ENCODE data around the gene ACOT8. TPM values are rescaled to one million over a fixed set of nuclear protein-coding genes. Genes with fewer than 3 reads are reported as not detected.
A peak's percentile ranks its signal among the peaks of the same experiment; 100 is the strongest.
"Not testable (repeated sequence)": the region's sequence is repeated elsewhere in the genome, so short reads cannot be mapped to it uniquely, and the experiment has no call there.

ACOT8 gene
- total and polyA plus RNA-seq, 3 experiments from 2014 or later, result 27.1 to 41.0 (median 27.3) TPM

DNA sequence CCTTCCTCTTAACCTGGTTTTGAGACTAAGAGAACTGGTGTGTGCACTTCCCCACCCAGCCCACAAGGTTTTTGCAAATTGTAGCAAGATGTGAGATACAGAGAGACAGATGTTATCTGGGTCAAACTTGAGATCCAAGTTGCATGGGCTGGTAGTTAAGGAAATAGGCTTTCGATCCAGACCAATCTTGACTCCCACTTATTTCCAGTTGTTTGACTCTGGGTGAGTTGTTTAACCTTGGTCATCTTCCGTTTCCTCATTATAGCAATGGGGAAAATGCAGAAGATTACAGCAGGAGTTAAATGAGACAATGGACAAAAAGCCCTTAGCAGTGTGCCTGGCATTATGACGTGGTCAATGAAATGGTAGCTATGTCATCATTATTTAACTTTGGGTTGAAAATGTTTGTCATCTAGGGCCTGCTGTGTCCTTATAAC, 21.8 kb downstream of the ACOT8 start:
- Mint-ChIP-seq H3K27me3 (peaks cover 0 to 2% of the 10 kb centered on the region in 2 donors), H3K9me3 (no peaks in the 10 kb centered on the region), H3K36me3 (peaks cover 0 to 5% (median 1%) of the 10 kb centered on the region in 3 donors), H3K4me3 (peak overlapping the region in 6 of 7 donors; percentile 32 to 77 (median 66)), H3K4me1 (peaks cover 9 to 20% (median 17%) of the 10 kb centered on the region in 3 donors), H3K27ac (peak overlapping the region in 1 of 8 donors; percentile 80)
- no peak for DNase-seq
- Histone ChIP-seq H3K27ac (ENCODE audit: low read depth, low read length) (no peak overlapping the region), H3K9me3 (ENCODE audit: low read length) (no peaks in the 10 kb centered on the region), H3K4me3 (ENCODE audit: low read length) (no peak overlapping the region), H3K27me3 (ENCODE audit: insufficient read depth, low read length, poor library complexity, severe bottlenecking) (no peaks in the 10 kb centered on the region), H3K36me3 (ENCODE audit: insufficient read depth, low read length) (no peaks in the 10 kb centered on the region), H3K4me1 (ENCODE audit: insufficient read depth, low read length) (no peaks in the 10 kb centered on the region)
- POLR2A ChIA-PET, result no interaction called here
- CTCF ChIA-PET, result no interaction called here

DNA sequence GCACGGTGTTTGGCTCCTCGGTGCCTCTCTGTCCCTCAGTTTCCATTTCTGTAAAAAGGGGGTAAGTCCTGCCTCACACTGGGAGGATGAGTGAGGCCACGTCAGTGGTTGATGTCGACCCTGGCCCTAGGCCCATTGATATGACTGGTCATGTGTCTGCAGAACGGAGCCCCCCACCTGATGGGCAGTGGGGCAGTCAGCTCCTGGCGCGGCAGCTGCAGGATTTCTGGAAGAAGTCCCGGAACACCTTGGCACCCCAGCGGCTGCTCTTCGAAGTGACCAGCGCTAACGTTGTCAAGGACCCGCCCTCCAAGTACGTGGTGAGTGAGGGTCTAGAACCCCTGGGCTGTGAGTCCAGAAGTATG, 22.4 kb downstream of the ACOT8 start:
- Mint-ChIP-seq H3K4me1 (peaks cover 9 to 20% (median 17%) of the 10 kb centered on the region in 3 donors), H3K4me3 (peak overlapping the region; percentile 32 to 88 (median 71)), H3K27me3 (peaks cover 0 to 3% of the 10 kb centered on the region in 2 donors), H3K27ac (peak overlapping the region in 5 of 8 donors; percentile 29 to 80 (median 43)), H3K9me3 (no peaks in the 10 kb centered on the region), H3K36me3 (peaks cover 0 to 1% (median under 1%) of the 10 kb centered on the region in 3 donors)
- DNase-seq, result no peak
- POLR2A ChIA-PET, result interaction anchor here (1.1 to 1.6 kb wide), 2 partner anchors 11 to 21 kb away, joined by 3 to 4 read pairs; no protein-coding TSS in a partner anchor
- Histone ChIP-seq H3K4me1 (ENCODE audit: insufficient read depth, low read length) (no peaks in the 10 kb centered on the region), H3K9me3 (ENCODE audit: low read length) (no peaks in the 10 kb centered on the region), H3K27me3 (ENCODE audit: insufficient read depth, low read length, poor library complexity, severe bottlenecking) (no peaks in the 10 kb centered on the region), H3K36me3 (ENCODE audit: insufficient read depth, low read length) (no peaks in the 10 kb centered on the region), H3K27ac (ENCODE audit: low read depth, low read length) (no peak overlapping the region), H3K4me3 (ENCODE audit: low read length) (no peak overlapping the region)
- CTCF ChIA-PET, result interaction anchor here (1.6 kb wide), 1 partner anchor 10 kb away, joined by 4 read pairs; no protein-coding TSS in a partner anchor

DNA sequence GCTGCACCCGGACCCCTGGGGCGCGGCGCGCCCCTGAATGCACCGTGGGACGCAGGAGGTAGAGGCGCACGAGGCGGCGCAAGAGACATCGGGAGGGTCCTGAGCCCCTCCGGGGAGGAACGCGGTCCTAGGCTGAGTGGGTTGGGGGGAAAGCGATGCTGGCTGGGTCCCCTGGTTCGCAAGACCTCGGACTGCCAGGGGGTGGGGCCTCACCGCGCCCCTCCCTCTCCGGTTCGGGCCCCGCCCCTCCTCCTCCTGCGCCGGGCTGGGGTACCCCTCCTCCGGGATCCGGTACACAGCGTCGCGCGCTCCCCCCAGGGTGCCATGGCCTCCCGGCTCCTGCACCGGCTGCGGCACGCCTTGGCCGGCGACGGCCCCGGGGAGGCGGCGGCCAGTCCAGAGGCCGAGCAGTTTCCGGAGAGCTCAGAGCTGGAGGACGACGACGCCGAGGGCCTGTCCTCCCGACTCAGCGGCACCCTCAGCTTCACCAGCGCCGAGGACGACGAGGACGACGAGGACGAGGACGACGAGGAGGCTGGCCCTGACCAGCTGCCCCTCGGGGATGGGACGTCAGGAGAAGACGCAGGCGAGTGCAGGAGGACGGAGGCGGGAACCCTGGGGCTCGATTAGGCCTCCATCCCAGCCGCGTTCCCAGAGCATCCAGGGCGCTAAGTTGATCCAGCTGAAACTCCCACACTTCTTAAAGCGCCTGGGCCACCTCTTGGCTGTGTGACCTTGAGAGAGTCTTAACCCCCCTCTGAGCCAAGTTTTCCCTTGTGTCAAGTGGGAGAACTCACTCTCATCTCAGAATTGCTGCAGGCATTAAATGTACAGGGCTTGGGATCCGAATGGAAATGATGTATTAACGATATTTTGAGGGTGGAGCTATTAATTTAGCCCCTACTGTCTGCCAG, 23.1 kb downstream of the ACOT8 start:
- H3K36me3 ChIP-seq (ENCODE audit: insufficient read depth, low read length), result no peaks in the 10 kb centered on the region
- H3K36me3 Mint-ChIP-seq, result peaks cover 0 to 1% (median 0%) of the 10 kb centered on the region in 3 donors
- no peaks in the 10 kb centered on the region for H3K4me1 ChIP-seq (ENCODE audit: insufficient read depth, low read length)
- H3K4me3 ChIP-seq (ENCODE audit: low read length), result peak overlapping the region; percentile 64
- peak overlapping the region in 6 of 7 donors; percentile 62 to 89 (median 81) for H3K4me3 Mint-ChIP-seq
- peak; percentile 15 to 59 (median 32) for DNase-seq
- no peaks in the 10 kb centered on the region for H3K9me3 ChIP-seq (ENCODE audit: low read length)
- peak overlapping the region in 2 of 8 donors; percentile 43 to 58 for H3K27ac Mint-ChIP-seq
- H3K4me1 Mint-ChIP-seq, result peaks cover 9 to 20% (median 17%) of the 10 kb centered on the region in 3 donors
- no peaks in the 10 kb centered on the region for H3K9me3 Mint-ChIP-seq
- no peaks in the 10 kb centered on the region for H3K27me3 ChIP-seq (ENCODE audit: insufficient read depth, low read length, poor library complexity, severe bottlenecking)
- H3K27ac ChIP-seq (ENCODE audit: low read depth, low read length), result no peak overlapping the region
- peaks cover 0 to 3% of the 10 kb centered on the region in 2 donors for H3K27me3 Mint-ChIP-seq
- POLR2A ChIA-PET, result interaction anchor here (1.1 to 1.6 kb wide), 3 partner anchors 10 to 47 kb away, joined by 3 to 4 read pairs (median 4); partner anchors contain the start of gene ZSWIM1
- CTCF ChIA-PET, result interaction anchor here (1.6 kb wide), 1 partner anchor 10 kb away, joined by 4 read pairs; no protein-coding TSS in a partner anchor

DNA sequence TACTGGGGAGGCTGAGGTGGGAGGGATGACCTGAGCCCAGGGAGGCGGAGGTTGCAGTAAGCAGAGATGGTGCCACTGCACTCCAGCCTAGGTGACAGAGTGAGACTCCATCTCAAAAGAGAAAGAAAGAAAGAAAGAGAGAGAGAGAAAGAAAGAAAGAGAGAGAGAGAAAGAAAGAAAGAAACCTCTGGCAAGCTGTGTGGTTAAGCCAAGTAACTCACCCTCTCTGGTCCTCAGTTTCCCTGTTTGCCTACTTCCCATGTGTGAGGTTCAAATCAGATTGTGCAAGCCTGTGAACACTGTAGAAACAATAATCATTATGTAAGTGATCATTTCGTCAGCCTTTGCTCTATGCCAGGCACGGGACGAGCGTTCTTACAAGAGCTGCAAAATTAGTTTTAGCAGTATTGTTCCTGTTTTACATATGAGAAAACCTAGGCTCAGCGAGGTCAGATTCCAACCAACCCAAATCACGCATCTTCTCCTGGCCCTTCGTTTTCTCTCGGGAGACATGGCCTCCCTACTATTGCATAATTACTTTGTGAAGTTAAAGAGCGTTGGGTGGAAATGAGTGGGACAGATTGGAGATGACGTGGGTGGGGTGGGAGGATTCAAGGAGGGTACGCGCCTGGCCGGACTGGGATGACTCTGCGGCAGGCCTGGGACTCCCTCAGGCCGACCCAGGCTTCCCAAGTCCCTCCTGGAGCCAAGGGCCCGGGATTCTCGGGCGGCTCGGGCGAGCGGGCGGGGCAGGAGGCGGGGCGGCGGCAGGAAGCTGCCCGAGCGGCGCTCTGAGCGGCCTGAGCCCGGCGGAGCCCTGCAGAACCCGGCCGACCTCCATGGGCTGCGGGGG, 23.9 kb downstream of the ACOT8 start, which contains the start of gene SNX21:
SNX21 (plus strand) TSS at position 770 of the 853 bp plus-strand sequence. CDS start 121 bp downstream, outside the sequence.
- Mint-ChIP-seq H3K4me1 (peaks cover 9 to 20% (median 17%) of the 10 kb centered on the region in 3 donors), H3K9me3 (no peaks in the 10 kb centered on the region), H3K27ac (peak within 1 kb of the TSS in 7 of 8 donors; percentile 55 to 87 (median 69)), H3K36me3 (peaks cover 0 to 1% (median 0%) of the 10 kb centered on the region in 3 donors), H3K4me3 (peak within 1 kb of the TSS; percentile 64 to 89 (median 82)), H3K27me3 (peaks cover 0 to 3% of the 10 kb centered on the region in 2 donors)
- CTCF ChIA-PET, result interaction anchor here (1.6 kb wide), 1 partner anchor 9 kb away, joined by 4 read pairs; no protein-coding TSS in a partner anchor
- H3K9me3 ChIP-seq (ENCODE audit: low read length), result no peaks in the 10 kb centered on the region
- POLR2A ChIA-PET, result interaction anchor here (1.1 to 1.6 kb wide), 4 partner anchors 9 to 102 kb away, joined by 3 to 5 read pairs (median 4); partner anchors contain the start of gene ZSWIM1
- DNase-seq, result peak in 4 of 5 donors; percentile 17 to 31 (median 18)
- no peak within 1 kb of the TSS for H3K27ac ChIP-seq (ENCODE audit: low read depth, low read length)
- no peaks in the 10 kb centered on the region for H3K27me3 ChIP-seq (ENCODE audit: insufficient read depth, low read length, poor library complexity, severe bottlenecking)
- peak within 1 kb of the TSS; percentile 64 for H3K4me3 ChIP-seq (ENCODE audit: low read length)
- H3K36me3 ChIP-seq (ENCODE audit: insufficient read depth, low read length), result no peaks in the 10 kb centered on the region
- no peaks in the 10 kb centered on the region for H3K4me1 ChIP-seq (ENCODE audit: insufficient read depth, low read length)

DNA sequence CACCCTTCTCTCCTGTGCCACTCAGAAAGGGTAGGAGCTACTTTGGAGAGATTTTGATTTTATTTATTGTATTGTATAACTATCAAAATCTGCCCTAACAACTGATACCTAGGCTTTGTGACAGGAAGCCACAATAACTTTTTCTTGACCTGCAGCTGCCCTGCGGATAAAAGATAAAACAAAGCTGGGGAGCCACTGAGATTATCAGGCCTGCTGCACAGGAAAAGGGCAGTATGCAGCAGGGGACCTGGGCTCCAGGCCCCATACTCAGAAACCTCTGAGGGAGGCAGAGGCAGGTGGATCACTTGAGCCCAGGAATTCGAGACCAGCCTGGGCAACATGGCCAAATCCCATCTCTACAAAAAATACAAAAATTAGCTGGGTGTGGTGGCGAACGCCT, 24.6 kb downstream of the ACOT8 start:
- Mint-ChIP-seq H3K27me3 (peaks cover 0 to 3% of the 10 kb centered on the region in 2 donors), H3K4me3 (peak overlapping the region; percentile 8 to 89 (median 80)), H3K9me3 (no peaks in the 10 kb centered on the region)

DNA sequence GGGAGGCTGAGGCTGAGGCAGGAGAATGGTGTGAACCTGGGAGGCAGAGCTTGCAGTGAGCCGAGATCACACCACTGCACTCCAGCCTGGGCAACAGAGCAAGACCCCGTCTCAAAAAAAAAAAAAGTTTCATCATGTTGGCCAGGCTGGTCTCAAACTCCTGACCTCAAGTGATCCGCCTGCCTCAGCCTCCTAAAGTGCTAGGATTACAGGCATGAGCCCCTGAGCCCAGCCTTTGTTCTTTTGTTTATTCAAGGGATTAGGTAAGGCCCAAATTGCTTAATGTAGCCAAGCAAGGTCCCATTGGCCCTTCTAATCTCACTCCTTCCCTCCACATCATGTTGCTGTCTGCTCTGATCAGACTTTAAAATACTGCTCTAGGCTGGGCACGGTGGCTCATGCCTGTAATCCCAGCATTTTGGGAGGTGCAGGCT, 27.5 kb downstream of the ACOT8 start:
- H3K9me3 ChIP-seq (ENCODE audit: low read length); H3K9me3 Mint-ChIP-seq; H3K4me3 Mint-ChIP-seq; CTCF ChIA-PET; H3K36me3 ChIP-seq (ENCODE audit: insufficient read depth, low read length); H3K4me3 ChIP-seq (ENCODE audit: low read length); H3K27ac Mint-ChIP-seq; H3K27ac ChIP-seq (ENCODE audit: low read depth, low read length); POLR2A ChIA-PET; DNase-seq; H3K4me1 ChIP-seq (ENCODE audit: insufficient read depth, low read length); H3K27me3 Mint-ChIP-seq; H3K36me3 Mint-ChIP-seq; H3K27me3 ChIP-seq (ENCODE audit: insufficient read depth, low read length, poor library complexity, severe bottlenecking): not testable (repeated sequence)
- peaks cover 9 to 17% (median 10%) of the 10 kb centered on the region in 3 donors for H3K4me1 Mint-ChIP-seq

More for the DNA sequence above, 24.6 kb downstream of the ACOT8 start:
- H3K4me1 Mint-ChIP-seq, result peaks cover 9 to 20% (median 17%) of the 10 kb centered on the region in 3 donors
- Histone ChIP-seq H3K27ac (ENCODE audit: low read depth, low read length) (no peak overlapping the region), H3K4me1 (ENCODE audit: insufficient read depth, low read length) (no peaks in the 10 kb centered on the region), H3K4me3 (ENCODE audit: low read length) (no peak overlapping the region), H3K27me3 (ENCODE audit: insufficient read depth, low read length, poor library complexity, severe bottlenecking) (no peaks in the 10 kb centered on the region), H3K9me3 (ENCODE audit: low read length) (no peaks in the 10 kb centered on the region), H3K36me3 (ENCODE audit: insufficient read depth, low read length) (no peaks in the 10 kb centered on the region)
- DNase-seq, result no peak
- H3K27ac Mint-ChIP-seq, result peak overlapping the region in 1 of 8 donors; percentile 58
- POLR2A ChIA-PET, result interaction anchor here (1.5 kb wide), 1 partner anchor 102 kb away, joined by 5 read pairs; no protein-coding TSS in a partner anchor
- peaks cover 0 to 1% (median 0%) of the 10 kb centered on the region in 3 donors for H3K36me3 Mint-ChIP-seq
- CTCF ChIA-PET, result interaction anchor here (1.4 kb wide), 1 partner anchor 9 kb away, joined by 3 read pairs; no protein-coding TSS in a partner anchor

DNA sequence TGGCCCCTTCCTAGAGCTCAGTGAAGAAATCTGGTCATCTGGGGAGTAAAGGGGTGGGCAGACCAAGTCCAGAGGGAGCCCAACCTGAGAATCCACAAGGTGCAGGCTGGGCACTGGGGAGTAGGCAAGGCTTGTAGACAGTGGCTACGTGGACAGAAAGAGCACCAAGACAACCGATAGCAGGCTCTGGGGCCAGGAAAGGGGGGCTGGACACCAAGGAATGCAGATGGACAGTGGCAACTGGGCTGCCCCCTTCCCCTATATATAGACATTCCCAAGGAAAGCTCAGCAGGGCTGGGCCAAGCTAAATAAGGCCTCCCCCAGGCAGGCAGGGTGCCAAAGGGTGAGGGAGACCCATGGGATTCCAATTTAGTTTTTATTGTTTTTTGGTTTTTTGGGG, 28.6 kb downstream of the ACOT8 start:
- H3K9me3 ChIP-seq (ENCODE audit: low read length), result no peaks in the 10 kb centered on the region
- DNase-seq, result no peak
- ChIA-PET CTCF (interaction anchor here (0.8 kb wide), 1 partner anchor 13 kb away, joined by 3 read pairs; no protein-coding TSS in a partner anchor), POLR2A (no interaction called here)
- Mint-ChIP-seq H3K4me3 (no peak overlapping the region), H3K27ac (peak overlapping the region in 1 of 8 donors; percentile 80), H3K27me3 (peaks cover 10 to 16% of the 10 kb centered on the region in 2 donors), H3K4me1 (peaks cover 15 to 22% (median 17%) of the 10 kb centered on the region in 3 donors), H3K36me3 (no peaks in the 10 kb centered on the region), H3K9me3 (no peaks in the 10 kb centered on the region)
- H3K36me3 ChIP-seq (ENCODE audit: insufficient read depth, low read length), result no peaks in the 10 kb centered on the region
- H3K27ac ChIP-seq (ENCODE audit: low read depth, low read length), result no peak overlapping the region
- no peak overlapping the region for H3K4me3 ChIP-seq (ENCODE audit: low read length)
- H3K27me3 ChIP-seq (ENCODE audit: insufficient read depth, low read length, poor library complexity, severe bottlenecking), result peaks cover 8% of the 10 kb centered on the region
- no peaks in the 10 kb centered on the region for H3K4me1 ChIP-seq (ENCODE audit: insufficient read depth, low read length)

All from CD8-positive, alpha-beta memory T cell (primary cell).